HUDEP-2 (cell line): ENCODE data around the gene RINT1.
A peak's percentile ranks its signal among the peaks of the same experiment; 100 is the strongest.
"Not testable (repeated sequence)": the region's sequence is repeated elsewhere in the genome, so short reads cannot be mapped to it uniquely, and the experiment has no call there.

Experiments
- DNase-seq, 76 experiments: peaks; one replicate each; lab custom pipeline; 2025; ENCODE audit not compliant: unreplicated experiment in 76 of 76; lab: John Stamatoyannopoulos, UW

RINT1 gene

GRCh38 chr7:105531792-105532671 lies at the start of gene RINT1:
Gene RINT1 (plus strand): TSS chr7:105532201. CDS start chr7:105532316, 115 bp downstream.
- DNase-seq, result peak in 74 of 76 experiments; percentile 37 to 94 (median 85)

DNA sequence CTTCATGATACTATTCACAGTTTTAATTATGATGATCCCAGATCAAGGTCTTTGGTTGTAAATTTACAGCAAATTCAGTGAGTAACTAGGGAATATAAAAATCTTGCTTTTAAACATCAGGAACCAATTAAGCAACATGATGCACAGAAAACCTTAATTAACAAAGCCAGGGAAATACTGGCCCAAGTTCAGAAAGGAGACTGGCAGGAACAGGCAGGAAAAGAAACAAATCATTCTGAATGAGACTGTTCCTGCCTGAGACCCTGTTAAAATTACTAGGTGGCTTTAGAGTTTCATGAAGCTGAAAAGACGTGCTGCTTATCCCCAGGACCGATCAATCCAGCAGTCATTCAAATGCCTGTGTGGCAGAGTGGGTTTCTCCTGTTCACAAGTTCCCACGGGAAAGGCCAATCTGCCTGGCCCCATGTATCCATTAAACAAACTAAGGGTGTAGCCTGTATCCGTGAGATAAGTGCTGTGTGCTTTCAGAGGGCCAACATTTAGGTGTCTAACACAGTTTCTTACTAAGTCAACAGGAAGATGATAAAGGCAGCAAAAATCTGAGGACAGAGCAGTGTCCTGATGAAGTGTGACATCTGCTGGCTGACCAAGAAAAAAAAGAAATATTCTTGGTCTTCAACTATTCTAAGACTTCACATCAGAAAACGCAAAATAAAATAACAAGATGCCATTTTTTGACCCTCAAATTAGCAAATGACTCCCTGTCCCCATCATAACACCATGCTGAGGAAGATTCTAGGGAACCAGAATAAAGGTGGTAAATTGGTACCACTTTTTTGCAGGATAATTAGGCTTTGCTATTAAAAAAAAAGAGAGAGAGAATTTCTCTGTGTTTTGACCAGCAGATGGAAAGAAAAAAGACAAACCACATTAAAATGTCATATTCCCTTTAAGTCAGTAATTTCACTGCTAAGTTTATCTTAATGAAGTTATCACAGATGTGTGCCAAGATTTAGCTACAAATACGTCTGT lies 44.1 kb upstream of the RINT1 start:
- peak in 1 of 76 experiments; percentile 4 for DNase-seq

DNA sequence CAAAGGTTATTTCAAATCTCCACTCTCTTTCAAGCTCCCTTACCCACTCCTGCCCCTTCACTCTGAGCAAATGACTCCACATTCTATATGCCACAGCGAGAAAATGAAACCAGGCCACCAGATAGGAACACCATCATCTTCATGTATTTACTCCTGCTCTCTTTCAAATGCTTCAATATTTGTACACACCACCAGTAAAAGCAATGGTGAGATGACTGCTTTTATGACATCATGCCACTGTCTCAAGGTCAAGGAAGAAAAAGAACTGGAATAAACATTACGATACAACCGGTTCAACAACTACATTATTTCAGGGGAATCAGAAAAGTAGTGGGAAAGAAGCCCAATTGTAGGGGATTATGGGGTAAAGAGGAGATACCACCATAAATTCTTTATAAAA lies 42.6 kb upstream of the RINT1 start:
- no peak for DNase-seq

GRCh38 chr7:105493196-105493922 lies 38.6 kb upstream of the RINT1 start:
- DNase-seq, result no peak

- no peak for DNase-seq
Observed at GRCh38 chr7:105493923-105494315, 38.1 kb upstream of the RINT1 start.

DNA sequence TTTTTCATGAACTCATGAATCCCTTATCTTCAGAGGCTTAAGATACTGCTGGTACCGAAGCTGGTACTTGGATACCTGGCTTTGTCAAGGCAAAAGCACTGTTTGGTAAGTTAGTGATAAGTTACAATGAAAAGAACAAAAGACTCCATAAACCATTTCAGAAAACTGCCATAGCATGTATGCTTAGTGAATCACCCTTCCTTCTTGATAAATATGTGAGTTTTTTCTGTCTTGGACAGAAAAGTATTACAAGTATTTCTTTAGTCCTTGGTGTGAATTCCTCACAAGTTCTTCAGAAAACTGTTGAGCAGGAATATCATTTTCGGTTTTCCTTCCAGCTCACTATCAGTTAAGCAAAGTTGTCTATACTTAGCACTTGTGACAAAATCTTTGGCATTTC lies 35.5 kb upstream of the RINT1 start:
- no peak for DNase-seq

GRCh38 chr7:105497016-105497415 lies 35.0 kb upstream of the RINT1 start:
- no peak for DNase-seq

DNA sequence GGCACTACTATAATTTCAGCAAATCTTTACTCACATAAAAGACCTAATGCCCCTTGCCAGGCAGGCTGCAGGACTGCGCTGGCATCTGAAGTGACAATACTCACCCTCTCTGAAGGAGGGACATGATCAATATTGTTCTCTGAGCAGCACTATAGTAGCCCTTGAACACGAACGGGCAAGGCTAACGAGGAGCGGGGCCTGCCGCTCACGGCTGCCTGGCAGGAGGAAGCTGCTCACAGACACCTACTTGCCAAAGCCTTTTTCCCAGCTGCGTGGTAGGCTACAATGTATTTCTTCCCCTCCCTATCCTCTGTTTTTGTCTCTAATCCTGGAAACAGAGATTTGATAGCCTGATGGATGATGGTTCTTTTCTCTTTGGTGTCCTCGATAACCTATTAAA lies 29.8 kb upstream of the RINT1 start:
- DNase-seq, result no peak

- DNase-seq, result no peak
Observed at GRCh38 chr7:105512415-105512814, 19.6 kb upstream of the RINT1 start.

- DNase-seq, result no peak
Observed at GRCh38 chr7:105512926-105513526, 19.0 kb upstream of the RINT1 start.

DNA sequence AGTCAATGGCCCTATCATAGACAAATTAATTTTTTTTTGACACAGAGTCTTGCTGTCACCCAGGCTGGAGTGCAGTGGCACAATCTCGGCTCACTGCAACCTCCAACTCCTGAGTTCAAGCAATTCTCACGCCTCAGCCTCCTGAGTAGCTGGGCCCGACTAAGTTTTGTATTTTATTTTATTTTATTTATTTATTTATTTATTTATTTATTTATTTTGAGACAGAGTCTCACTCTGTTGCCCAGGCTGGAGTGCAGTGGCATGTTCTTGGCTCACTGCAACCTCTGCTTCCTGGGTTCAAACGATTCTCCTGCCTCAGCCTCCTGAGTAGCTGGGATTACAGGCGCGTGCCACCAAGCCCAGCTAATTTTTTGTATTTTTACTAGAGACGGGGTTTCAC lies 16.4 kb upstream of the RINT1 start:
- not testable (repeated sequence) for DNase-seq

DNA sequence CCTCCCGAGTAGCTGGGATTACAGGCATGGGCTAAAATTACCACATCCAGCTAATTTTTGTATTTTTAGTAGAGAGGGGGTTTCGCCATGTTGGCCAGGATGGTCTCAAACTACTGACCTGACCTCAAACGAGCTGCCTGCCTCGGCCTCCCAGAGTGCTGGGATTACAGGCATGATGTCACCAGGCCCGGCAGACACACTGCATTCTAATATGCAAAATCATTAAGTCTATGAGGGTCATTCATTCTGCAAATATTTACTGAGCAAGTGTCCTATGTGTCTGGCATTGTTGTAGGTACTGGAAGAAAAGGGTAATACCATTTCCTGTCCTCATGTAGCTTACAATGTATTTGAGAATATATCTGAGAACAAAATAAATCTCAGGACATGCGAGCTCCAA lies 12.6 kb upstream of the RINT1 start:
- DNase-seq, result no peak

DNA sequence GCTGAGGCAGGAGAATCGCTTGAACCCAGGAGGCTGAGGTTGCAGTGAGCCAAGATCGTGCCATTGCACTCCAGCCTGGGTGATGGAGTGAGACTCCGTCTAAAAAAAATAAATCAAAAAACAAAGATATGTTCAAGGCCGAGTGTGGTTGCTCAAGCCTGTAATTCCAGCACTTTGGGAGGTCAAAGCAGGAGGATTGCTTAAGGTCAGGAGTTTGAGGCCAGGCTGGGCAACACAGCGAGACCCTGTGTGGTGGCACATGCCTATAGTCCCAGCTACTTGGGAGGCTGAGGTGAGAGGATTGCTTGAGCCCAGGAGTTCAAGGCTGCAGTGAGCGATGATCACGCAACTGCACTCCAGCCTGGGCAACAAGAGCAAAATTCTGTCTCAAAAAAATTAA lies 11.4 kb upstream of the RINT1 start:
- not testable (repeated sequence) for DNase-seq

- DNase-seq, result peak in 52 of 76 experiments; percentile 2 to 79 (median 35)
Observed at GRCh38 chr7:105521027-105521716, 10.8 kb upstream of the RINT1 start.

GRCh38 chr7:105521717-105522463 lies 10.1 kb upstream of the RINT1 start, which contains the start of gene PUS7:
Gene PUS7 (minus strand): TSS chr7:105522271. CDS start chr7:105508512, 13,759 bp downstream.
- DNase-seq, result peak in 74 of 76 experiments; percentile 29 to 91 (median 79)

GRCh38 chr7:105524423-105524822 lies 7.6 kb upstream of the RINT1 start:
- not testable (repeated sequence) for DNase-seq

- DNase-seq, result no peak
Observed at GRCh38 chr7:105524840-105525239, 7.2 kb upstream of the RINT1 start.

GRCh38 chr7:105527737-105528136 lies 4.3 kb upstream of the RINT1 start:
- DNase-seq, result not testable (repeated sequence)

DNA sequence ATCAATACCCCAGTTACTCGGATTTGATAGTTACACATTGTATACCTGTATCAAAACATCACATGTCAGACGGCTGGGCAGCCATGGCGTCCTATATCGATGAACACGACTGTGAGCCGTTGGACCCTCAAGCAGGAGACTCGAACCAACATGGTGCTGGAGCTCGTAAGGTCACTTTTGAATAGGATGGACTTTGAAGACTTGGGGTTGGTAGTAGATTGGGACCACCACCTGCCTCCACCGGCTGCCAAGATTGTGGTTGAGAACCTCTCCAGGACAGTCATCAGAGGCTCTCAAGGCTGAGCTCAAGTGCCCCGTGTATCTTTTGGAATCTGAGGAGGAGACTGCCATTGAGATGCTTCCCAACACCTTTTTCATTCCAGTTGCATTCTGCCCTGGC lies 1.9 kb upstream of the RINT1 start:
- DNase-seq, result no peak
